ENCODE data around the gene TRH. TPM values are rescaled to one million over a fixed set of nuclear protein-coding genes. Genes with fewer than 3 reads are reported as not detected.

TRH gene
- total RNA-seq, 1 donor, result under 0.01 TPM

DNA sequence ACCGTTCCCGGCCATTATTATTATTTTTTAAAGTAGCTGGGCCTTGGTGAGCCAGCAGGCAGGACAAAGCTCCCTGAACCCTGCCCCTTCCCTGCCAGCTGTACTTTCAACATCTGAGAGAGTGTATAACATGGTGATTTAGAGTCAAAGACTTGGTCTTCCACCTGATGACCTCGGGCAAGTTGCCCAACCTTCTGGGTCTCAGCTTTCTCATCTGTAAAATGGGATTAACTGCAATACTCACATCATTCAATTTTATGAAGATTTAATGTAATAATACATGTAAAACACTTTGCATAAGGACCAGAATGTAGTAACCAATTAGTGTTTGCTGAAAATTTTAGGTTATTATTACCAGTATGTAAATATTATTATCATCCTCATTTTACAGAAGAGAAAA is 11.9 kb upstream of the TRH start:
- Histone ChIP-seq H3K79me2 (ENCODE audit: insufficient read depth, low read length) (no peaks in the 10 kb centered on the region), H3K4me2 (ENCODE audit: insufficient read depth, low read length) (no peak overlapping the region), H3K27me3 (ENCODE audit: insufficient read depth, low read length) (no peaks in the 10 kb centered on the region), H3K4me1 (ENCODE audit: insufficient read depth, low read length) (peaks cover 11% of the 10 kb centered on the region), H2AFZ (ENCODE audit: low read length) (no peak overlapping the region), H3K27ac (ENCODE audit: low read depth, low read length) (no peak overlapping the region), H4K20me1 (ENCODE audit: insufficient read depth, low read length) (no peaks in the 10 kb centered on the region), H3K36me3 (ENCODE audit: insufficient read depth, low read length) (peaks cover 37% of the 10 kb centered on the region), H3K9me3 (ENCODE audit: low read depth, low read length) (no peaks in the 10 kb centered on the region), H3K4me3 (ENCODE audit: insufficient read depth, low read length) (no peak overlapping the region)
- TF ChIP-seq, protein P1, sequence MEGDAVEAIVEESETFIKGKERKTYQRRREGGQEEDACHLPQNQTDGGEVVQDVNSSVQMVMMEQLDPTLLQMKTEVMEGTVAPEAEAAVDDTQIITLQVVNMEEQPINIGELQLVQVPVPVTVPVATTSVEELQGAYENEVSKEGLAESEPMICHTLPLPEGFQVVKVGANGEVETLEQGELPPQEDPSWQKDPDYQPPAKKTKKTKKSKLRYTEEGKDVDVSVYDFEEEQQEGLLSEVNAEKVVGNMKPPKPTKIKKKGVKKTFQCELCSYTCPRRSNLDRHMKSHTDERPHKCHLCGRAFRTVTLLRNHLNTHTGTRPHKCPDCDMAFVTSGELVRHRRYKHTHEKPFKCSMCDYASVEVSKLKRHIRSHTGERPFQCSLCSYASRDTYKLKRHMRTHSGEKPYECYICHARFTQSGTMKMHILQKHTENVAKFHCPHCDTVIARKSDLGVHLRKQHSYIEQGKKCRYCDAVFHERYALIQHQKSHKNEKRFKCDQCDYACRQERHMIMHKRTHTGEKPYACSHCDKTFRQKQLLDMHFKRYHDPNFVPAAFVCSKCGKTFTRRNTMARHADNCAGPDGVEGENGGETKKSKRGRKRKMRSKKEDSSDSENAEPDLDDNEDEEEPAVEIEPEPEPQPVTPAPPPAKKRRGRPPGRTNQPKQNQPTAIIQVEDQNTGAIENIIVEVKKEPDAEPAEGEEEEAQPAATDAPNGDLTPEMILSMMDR (IDR thresholded peaks at IDR 0.05; ENCODE audit: extremely low read depth, low read depth, low read length), result no peak
- DNase-seq (ENCODE audit: insufficient read length, low spot score, missing footprints), result no peak

DNA sequence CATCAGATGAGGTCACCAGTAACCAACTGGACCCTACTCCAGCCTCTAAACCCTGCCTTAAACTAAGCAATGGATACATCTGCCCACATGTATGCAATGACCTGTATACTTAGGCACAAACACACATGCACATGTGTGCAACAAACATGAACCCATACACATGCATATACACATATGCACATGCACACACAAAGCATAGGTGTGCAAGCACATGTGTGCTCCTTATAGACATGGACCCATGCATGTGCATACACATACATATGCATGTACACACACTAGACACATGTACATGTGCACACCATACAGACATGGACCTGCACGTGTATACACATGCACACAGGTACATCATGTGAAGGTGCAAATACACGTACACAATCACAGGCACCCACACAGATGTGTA is 8.6 kb upstream of the TRH start:
- peaks cover 64% of the 10 kb centered on the region for H3K36me3 ChIP-seq (ENCODE audit: insufficient read depth, low read length)
- TF ChIP-seq, protein P1 (IDR thresholded peaks at IDR 0.05; ENCODE audit: extremely low read depth, low read depth, low read length), result no peak
- no peak for DNase-seq (ENCODE audit: insufficient read length, low spot score, missing footprints)
- no peaks in the 10 kb centered on the region for H3K27me3 ChIP-seq (ENCODE audit: insufficient read depth, low read length)
- H4K20me1 ChIP-seq (ENCODE audit: insufficient read depth, low read length), result no peaks in the 10 kb centered on the region
- H2AFZ ChIP-seq (ENCODE audit: low read length), result no peak overlapping the region
- no peak overlapping the region for H3K4me3 ChIP-seq (ENCODE audit: insufficient read depth, low read length)
- no peak overlapping the region for H3K4me2 ChIP-seq (ENCODE audit: insufficient read depth, low read length)
- H3K79me2 ChIP-seq (ENCODE audit: insufficient read depth, low read length), result no peaks in the 10 kb centered on the region
- peaks cover 18% of the 10 kb centered on the region for H3K4me1 ChIP-seq (ENCODE audit: insufficient read depth, low read length)
- no peak overlapping the region for H3K27ac ChIP-seq (ENCODE audit: low read depth, low read length)
- no peaks in the 10 kb centered on the region for H3K9me3 ChIP-seq (ENCODE audit: low read depth, low read length)

DNA sequence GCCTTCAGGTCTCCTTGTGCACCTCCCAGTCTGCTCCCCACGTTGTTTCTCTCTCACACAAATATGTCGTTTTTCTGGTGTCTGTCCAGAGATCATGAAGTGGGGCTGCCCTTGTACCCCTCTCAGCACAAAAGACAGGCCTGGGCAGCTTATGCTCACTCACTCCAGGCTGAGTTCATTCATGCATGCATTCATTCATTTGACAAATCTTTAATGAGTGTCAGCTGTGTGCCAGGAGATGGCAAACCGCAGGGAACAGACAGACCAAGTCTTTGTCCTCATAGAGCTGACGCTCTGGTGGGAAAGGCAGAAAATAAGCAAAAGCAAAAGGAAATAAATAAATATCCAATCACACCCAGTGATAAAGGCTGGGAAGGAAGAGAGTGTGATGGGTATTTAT is 7.6 kb upstream of the TRH start:
- peaks cover 67% of the 10 kb centered on the region for H3K36me3 ChIP-seq (ENCODE audit: insufficient read depth, low read length)
- no peaks in the 10 kb centered on the region for H4K20me1 ChIP-seq (ENCODE audit: insufficient read depth, low read length)
- no peak overlapping the region for H3K4me3 ChIP-seq (ENCODE audit: insufficient read depth, low read length)
- no peaks in the 10 kb centered on the region for H3K9me3 ChIP-seq (ENCODE audit: low read depth, low read length)
- H3K27ac ChIP-seq (ENCODE audit: low read depth, low read length), result no peak overlapping the region
- no peak overlapping the region for H3K4me2 ChIP-seq (ENCODE audit: insufficient read depth, low read length)
- no peaks in the 10 kb centered on the region for H3K79me2 ChIP-seq (ENCODE audit: insufficient read depth, low read length)
- no peak for DNase-seq (ENCODE audit: insufficient read length, low spot score, missing footprints)
- H3K4me1 ChIP-seq (ENCODE audit: insufficient read depth, low read length), result peaks cover 11% of the 10 kb centered on the region
- no peak overlapping the region for H2AFZ ChIP-seq (ENCODE audit: low read length)
- no peaks in the 10 kb centered on the region for H3K27me3 ChIP-seq (ENCODE audit: insufficient read depth, low read length)
- TF ChIP-seq, protein P1 (IDR thresholded peaks at IDR 0.05; ENCODE audit: extremely low read depth, low read depth, low read length), result no peak

DNA sequence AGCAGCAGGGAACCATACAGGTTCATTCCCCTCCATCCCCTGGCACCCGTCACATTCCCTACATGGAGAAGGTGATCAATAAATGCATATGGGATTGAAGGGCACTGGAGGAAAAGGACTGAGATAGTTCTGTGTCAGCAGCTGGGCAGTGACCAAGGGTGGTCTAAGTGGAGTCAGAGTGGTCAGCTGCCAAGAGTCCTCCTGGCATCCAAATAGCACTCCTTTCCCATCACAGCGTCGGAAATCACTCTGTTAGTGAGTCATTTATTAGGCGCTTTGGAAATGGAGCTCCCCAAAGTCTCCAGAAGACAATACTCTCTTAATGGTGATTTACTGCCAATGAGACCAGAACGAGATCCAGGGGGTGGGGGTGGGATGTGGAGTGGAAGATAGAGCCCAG is 6.8 kb upstream of the TRH start:
- Histone ChIP-seq H3K4me1 (ENCODE audit: insufficient read depth, low read length) (peaks cover 11% of the 10 kb centered on the region), H2AFZ (ENCODE audit: low read length) (no peak overlapping the region), H3K4me2 (ENCODE audit: insufficient read depth, low read length) (no peak overlapping the region), H3K79me2 (ENCODE audit: insufficient read depth, low read length) (no peaks in the 10 kb centered on the region), H3K9me3 (ENCODE audit: low read depth, low read length) (no peaks in the 10 kb centered on the region), H3K4me3 (ENCODE audit: insufficient read depth, low read length) (no peak overlapping the region), H4K20me1 (ENCODE audit: insufficient read depth, low read length) (no peaks in the 10 kb centered on the region), H3K27me3 (ENCODE audit: insufficient read depth, low read length) (no peaks in the 10 kb centered on the region), H3K27ac (ENCODE audit: low read depth, low read length) (peak overlapping the region; percentile 2), H3K36me3 (ENCODE audit: insufficient read depth, low read length) (peaks cover 67% of the 10 kb centered on the region)
- TF ChIP-seq, protein P1 (IDR thresholded peaks at IDR 0.05; ENCODE audit: extremely low read depth, low read depth, low read length), result no peak
- no peak for DNase-seq (ENCODE audit: insufficient read length, low spot score, missing footprints)
